Astrocyte (in vitro differentiated cells and primary cell): ENCODE data around the gene PCDHGA5. TPM values are rescaled to one million over a fixed set of nuclear protein-coding genes. Genes with fewer than 3 reads are reported as not detected.
A peak's percentile ranks its signal among the peaks of the same experiment; 100 is the strongest.

ENCODE experiments used
- DNase-seq: peaks from one replicate; pipeline ENCODE4 v3.0.0-alpha.2; 2010; ENCODE audit warnings: low read depth
- FAIRE-seq: peaks from 2 replicates; lab custom pipeline; 2011; peaks lifted over from hg19 to GRCh38; lab: Jason Lieb, UNC
- H2AFZ ChIP-seq: 2 replicates; pipeline ENCODE4 v1.6.0; 2012; ENCODE audit warnings: low read depth, low read length, inconsistent platforms
- H3K27ac ChIP-seq: 2 replicates; pipeline ENCODE4 v1.5.1; 2011; ENCODE audit warnings: low read depth, low read length, inconsistent platforms
- H3K27me3 ChIP-seq: 2 replicates; pipeline ENCODE4 v1.6.0; 2011; ENCODE audit warnings: low read length, inconsistent platforms; ENCODE audit not compliant: insufficient read depth
- H3K36me3 ChIP-seq: 2 replicates; pipeline ENCODE4 v1.5.1; 2011; ENCODE audit warnings: low read length, inconsistent platforms; ENCODE audit not compliant: insufficient read depth
- H3K4me1 ChIP-seq: 2 replicates; pipeline ENCODE4 v1.5.1; 2011; ENCODE audit warnings: low read length, inconsistent platforms; ENCODE audit not compliant: insufficient read depth
- H3K4me2 ChIP-seq: 2 replicates; pipeline ENCODE4 v1.6.0; 2012; ENCODE audit warnings: low read length, inconsistent platforms
- H3K4me3 ChIP-seq: 2 replicates; pipeline ENCODE4 v1.5.1; 2011; ENCODE audit warnings: low read depth, mild to moderate bottlenecking, low read length, inconsistent platforms; ENCODE audit not compliant: insufficient read depth
- H3K79me2 ChIP-seq: 2 replicates; pipeline ENCODE4 v1.6.0; 2012; ENCODE audit warnings: mild to moderate bottlenecking, low read length, inconsistent platforms; ENCODE audit not compliant: insufficient read depth
- H3K9ac ChIP-seq: 2 replicates; pipeline ENCODE4 v1.6.0; 2012; ENCODE audit warnings: mild to moderate bottlenecking, low read length, inconsistent platforms
- H3K9me3 ChIP-seq: 2 replicates; pipeline ENCODE4 v1.5.1; 2012; ENCODE audit warnings: low read depth, mild to moderate bottlenecking, low read length, inconsistent platforms; ENCODE audit not compliant: insufficient read depth
- H4K20me1 ChIP-seq: 2 replicates; pipeline ENCODE4 v1.6.0; 2012; ENCODE audit warnings: low read length, inconsistent platforms; ENCODE audit not compliant: insufficient read depth
- H3K27ac Mint-ChIP-seq: one replicate; pipeline ENCODE4 v1.8.0; 2021; ENCODE audit warnings: mild to moderate bottlenecking, mixed read lengths; ENCODE audit not compliant: unreplicated experiment
- H3K27me3 Mint-ChIP-seq: one replicate; pipeline ENCODE4 v1.8.0; 2021; ENCODE audit warnings: low read depth, mixed read lengths; ENCODE audit not compliant: unreplicated experiment
- H3K36me3 Mint-ChIP-seq: one replicate; pipeline ENCODE4 v1.8.0; 2021; ENCODE audit warnings: low read depth, mixed read lengths; ENCODE audit not compliant: unreplicated experiment
- H3K4me1 Mint-ChIP-seq: one replicate; pipeline ENCODE4 v1.8.0; 2021; ENCODE audit warnings: low read depth, mixed read lengths; ENCODE audit not compliant: unreplicated experiment
- H3K4me3 Mint-ChIP-seq: one replicate; pipeline ENCODE4 v1.8.0; 2021; ENCODE audit warnings: mild to moderate bottlenecking, moderate library complexity, mixed read lengths; ENCODE audit not compliant: unreplicated experiment
- H3K9me3 Mint-ChIP-seq: one replicate; pipeline ENCODE4 v1.8.0; 2021; ENCODE audit warnings: mild to moderate bottlenecking, mixed read lengths; ENCODE audit not compliant: unreplicated experiment
- EZH2 ChIP-seq: IDR thresholded peaks from 2 replicates; pipeline ENCODE4 v1.6.1; 2012; ENCODE audit warnings: mild to moderate bottlenecking, low read length, inconsistent platforms; ENCODE audit not compliant: insufficient read depth
- total RNA-seq: library from RNA; stranded (reverse); gene quantifications from 2 replicates; pipeline ENCODE4 v1.2.1, GENCODE V29; 2021
- TF ChIP-seq, protein P1 (sequence below): IDR thresholded peaks from 2 replicates; pipeline ENCODE4 v1.5.1; 2011; ENCODE audit warnings: low read depth, mild to moderate bottlenecking, inconsistent platforms, low read length, moderate library complexity; ENCODE audit not compliant: insufficient read depth

PCDHGA5 gene
- total RNA-seq, 1 donor from 2014 or later, result 0.30 TPM

DNA sequence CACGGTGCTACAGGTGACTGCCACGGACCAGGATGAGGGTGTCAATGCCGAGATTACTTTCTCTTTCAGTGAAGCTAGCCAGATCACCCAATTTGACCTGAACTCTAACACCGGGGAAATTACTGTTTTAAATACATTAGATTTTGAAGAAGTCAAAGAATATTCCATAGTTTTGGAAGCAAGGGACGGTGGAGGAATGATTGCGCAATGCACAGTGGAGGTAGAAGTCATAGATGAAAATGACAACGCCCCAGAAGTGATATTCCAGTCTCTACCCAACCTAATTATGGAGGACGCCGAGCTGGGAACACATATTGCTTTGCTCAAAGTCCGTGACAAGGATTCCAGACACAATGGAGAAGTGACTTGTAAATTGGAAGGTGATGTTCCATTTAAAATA lies 24.7 kb downstream of the PCDHGA5 start:
- no peaks in the 10 kb centered on the region for H3K27me3 ChIP-seq
- H4K20me1 ChIP-seq, result no peaks in the 10 kb centered on the region
- Mint-ChIP-seq H3K36me3 (peaks cover 20% of the 10 kb centered on the region), H3K9me3 (peaks cover 38% of the 10 kb centered on the region), H3K27ac (no peak overlapping the region), H3K27me3 (no peaks in the 10 kb centered on the region), H3K4me3 (peak overlapping the region; percentile 2), H3K4me1 (peaks cover 1% of the 10 kb centered on the region)
- TF ChIP-seq, protein P1, sequence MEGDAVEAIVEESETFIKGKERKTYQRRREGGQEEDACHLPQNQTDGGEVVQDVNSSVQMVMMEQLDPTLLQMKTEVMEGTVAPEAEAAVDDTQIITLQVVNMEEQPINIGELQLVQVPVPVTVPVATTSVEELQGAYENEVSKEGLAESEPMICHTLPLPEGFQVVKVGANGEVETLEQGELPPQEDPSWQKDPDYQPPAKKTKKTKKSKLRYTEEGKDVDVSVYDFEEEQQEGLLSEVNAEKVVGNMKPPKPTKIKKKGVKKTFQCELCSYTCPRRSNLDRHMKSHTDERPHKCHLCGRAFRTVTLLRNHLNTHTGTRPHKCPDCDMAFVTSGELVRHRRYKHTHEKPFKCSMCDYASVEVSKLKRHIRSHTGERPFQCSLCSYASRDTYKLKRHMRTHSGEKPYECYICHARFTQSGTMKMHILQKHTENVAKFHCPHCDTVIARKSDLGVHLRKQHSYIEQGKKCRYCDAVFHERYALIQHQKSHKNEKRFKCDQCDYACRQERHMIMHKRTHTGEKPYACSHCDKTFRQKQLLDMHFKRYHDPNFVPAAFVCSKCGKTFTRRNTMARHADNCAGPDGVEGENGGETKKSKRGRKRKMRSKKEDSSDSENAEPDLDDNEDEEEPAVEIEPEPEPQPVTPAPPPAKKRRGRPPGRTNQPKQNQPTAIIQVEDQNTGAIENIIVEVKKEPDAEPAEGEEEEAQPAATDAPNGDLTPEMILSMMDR, result no peak
- no peak for TF ChIP-seq EZH2
- FAIRE-seq, result no peak
- no peaks in the 10 kb centered on the region for H3K4me1 ChIP-seq
- H3K9me3 ChIP-seq, result peaks cover 49% of the 10 kb centered on the region
- no peak overlapping the region for H2AFZ ChIP-seq
- H3K79me2 ChIP-seq, result no peaks in the 10 kb centered on the region
- no peak overlapping the region for H3K9ac ChIP-seq
- H3K4me2 ChIP-seq, result no peak overlapping the region
- no peak for DNase-seq
- H3K36me3 ChIP-seq, result no peaks in the 10 kb centered on the region
- peak overlapping the region; percentile 31 for H3K4me3 ChIP-seq
- no peak overlapping the region for H3K27ac ChIP-seq

- Histone ChIP-seq H3K9me3 (peaks cover 48% of the 10 kb centered on the region), H3K79me2 (no peaks in the 10 kb centered on the region), H3K27me3 (no peaks in the 10 kb centered on the region), H3K27ac (no peak overlapping the region), H4K20me1 (no peaks in the 10 kb centered on the region), H3K4me3 (no peak overlapping the region), H3K4me2 (no peak overlapping the region), H3K9ac (no peak overlapping the region), H3K4me1 (no peaks in the 10 kb centered on the region), H2AFZ (no peak overlapping the region), H3K36me3 (no peaks in the 10 kb centered on the region)
- no peak for TF ChIP-seq EZH2
- TF ChIP-seq, protein P1, result no peak
- Mint-ChIP-seq H3K4me1 (peaks cover 1% of the 10 kb centered on the region), H3K9me3 (peaks cover 43% of the 10 kb centered on the region), H3K4me3 (no peak overlapping the region), H3K27me3 (no peaks in the 10 kb centered on the region), H3K27ac (no peak overlapping the region), H3K36me3 (peaks cover 24% of the 10 kb centered on the region)
- DNase-seq (no peak), FAIRE-seq (no peak)
These were observed 25.4 kb downstream of the PCDHGA5 start for GRCh38 chr5:141389153-141390042.
